ENCODE results near the gene SERPINB8.
"Not testable (repeated sequence)": the region's sequence is repeated elsewhere in the genome, so short reads cannot be mapped to it uniquely, and the experiment has no call there.

SERPINB8 gene, protein sequence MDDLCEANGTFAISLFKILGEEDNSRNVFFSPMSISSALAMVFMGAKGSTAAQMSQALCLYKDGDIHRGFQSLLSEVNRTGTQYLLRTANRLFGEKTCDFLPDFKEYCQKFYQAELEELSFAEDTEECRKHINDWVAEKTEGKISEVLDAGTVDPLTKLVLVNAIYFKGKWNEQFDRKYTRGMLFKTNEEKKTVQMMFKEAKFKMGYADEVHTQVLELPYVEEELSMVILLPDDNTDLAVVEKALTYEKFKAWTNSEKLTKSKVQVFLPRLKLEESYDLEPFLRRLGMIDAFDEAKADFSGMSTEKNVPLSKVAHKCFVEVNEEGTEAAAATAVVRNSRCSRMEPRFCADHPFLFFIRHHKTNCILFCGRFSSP

GRCh38 chr18:63969942-63970808, at the start of gene SERPINB8:
Gene SERPINB8 (plus strand): TSS chr18:63970081. CDS start chr18:63978309, 8,228 bp downstream.
- DNase-seq = peak; percentile 75

GRCh38 chr18:63922049-63922448, 47.8 kb upstream of the SERPINB8 start:
- DNase-seq = no peak

GRCh38 chr18:63924551-63924950, 45.3 kb upstream of the SERPINB8 start:
- DNase-seq = no peak

DNA sequence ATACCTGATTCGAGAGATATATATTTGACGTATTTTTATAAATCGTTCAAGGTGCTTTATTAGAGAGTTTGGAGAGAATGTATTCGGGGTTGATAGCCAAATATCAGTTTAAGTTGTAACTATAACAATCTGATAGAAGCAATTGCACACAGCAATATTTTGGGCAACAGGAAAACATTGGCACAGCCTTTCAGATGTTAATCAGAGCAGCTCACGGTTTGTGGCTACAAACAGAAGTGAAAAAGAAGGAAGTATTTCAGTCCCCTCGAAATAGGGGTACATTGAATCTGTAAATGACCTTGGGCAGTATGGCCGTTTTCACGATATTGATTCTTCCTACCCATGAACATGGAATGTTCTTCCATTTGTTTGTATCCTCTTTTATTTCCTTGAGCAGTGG, 41.5 kb upstream of the SERPINB8 start:
- DNase-seq = no peak

DNA sequence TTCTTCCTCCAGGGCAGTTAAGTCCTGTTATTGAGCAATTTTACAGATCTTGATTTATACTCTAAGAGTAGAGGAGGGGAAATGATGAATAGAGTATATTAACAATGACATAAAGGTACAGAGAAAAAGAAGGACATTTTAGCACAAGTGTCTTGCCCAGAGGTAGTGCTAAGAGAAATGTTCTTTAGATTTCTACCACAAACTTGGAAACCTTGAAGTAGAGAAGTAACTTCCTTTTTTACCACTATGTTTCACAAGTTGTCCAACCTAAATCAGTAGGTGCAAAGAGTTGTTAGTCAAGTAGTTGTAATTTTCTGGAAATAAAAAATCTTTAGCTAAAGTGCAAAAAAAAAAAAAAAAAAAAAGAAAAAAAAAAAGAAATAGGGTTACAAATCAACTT, 40.5 kb upstream of the SERPINB8 start:
- DNase-seq = not testable (repeated sequence)

DNA sequence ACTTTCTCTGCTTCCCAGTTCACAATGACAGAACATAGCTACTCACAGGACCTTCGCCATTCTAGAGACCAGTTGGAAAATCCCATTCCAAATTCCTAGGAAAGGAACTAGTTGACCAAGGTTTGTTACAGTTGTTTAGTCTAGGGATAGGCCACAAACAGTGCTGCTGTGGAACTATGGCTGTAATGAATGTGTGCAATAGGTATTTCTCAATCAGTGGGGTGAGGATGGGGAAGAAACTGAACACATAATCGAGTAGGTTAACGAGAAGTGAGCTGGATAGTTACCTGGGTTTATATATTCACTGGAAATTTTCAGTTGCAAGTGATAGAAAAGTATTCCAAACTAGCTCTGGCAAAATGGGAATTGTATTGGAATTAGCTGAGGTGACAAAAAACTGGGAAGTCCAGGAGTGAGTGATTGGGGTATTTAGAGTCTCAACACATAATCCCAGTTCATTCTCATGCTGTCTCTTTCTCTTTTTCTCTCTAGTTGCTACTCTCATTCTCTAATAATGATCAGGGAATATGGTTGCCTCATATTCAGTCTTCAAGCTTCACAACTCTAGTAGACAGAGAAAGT, 39.0 kb upstream of the SERPINB8 start:
- DNase-seq = no peak

GRCh38 chr18:63936156-63936931, 33.5 kb upstream of the SERPINB8 start:
- DNase-seq = peak; percentile 34

DNA sequence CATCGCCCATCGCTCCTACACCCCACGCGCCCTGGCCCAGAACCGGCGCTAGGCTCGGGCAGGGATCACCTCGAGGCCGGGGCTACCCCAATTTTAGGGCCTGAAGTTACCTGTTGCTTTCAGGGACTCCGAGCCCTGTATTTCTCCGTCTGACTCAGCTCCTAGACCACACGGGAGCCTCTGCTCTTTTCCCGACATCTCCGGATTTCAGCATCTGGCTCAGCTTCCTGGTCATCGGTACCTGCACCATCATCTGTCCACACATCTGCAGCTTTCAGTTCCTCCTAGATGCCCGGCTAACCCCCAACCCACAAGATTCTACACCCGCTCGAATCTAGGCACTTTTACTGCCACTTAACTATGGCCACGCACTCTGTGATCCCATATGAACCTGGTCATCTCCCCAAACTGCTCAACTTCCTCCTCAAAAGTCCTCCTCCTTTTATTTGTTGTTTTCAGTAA, 32.9 kb upstream of the SERPINB8 start:
- DNase-seq = no peak

DNA sequence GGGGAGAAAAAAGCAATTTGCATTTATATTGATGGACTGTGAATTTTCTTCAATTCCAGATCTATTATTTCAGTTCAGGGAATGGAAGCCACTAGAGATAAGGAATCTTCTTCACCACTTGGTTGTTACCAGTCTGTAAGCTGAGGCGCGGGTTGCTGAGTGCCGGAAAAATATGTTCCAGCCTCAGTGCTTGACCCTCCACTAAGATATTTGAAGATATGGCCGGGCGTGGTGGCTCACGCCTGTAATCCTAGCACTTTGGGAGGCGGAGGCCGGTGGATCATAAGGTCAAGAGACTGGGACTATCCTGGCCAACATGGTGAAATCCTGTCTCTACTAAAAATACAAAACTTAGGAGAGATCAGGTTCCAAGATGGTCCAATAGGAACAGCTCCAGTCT, 29.9 kb upstream of the SERPINB8 start:
- no peak for DNase-seq

DNA sequence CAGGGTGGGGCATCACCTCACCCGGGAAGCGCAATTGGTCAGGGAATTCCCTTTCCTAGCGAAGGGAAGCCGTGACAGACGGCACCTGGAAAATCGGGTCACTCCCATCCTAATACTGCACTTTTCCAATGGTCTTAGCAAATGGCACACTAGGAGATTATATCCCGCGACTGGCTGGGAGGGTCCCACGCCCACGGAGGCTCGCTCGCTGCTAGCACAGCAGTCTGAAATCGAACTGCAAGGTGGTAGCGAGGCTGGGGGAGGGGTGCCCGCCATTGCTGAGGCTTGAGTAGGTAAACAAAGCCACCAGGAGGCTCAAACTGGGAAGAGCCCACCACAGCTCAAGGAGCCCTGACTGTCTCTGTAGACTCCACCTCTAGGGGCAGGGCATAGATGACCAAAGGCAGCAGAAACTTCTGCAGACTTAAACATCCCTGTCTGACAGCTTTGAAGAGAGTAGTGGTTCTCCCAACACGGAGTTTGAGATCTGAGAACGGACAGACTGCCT, 29.3 kb upstream of the SERPINB8 start:
- DNase-seq = not testable (repeated sequence)

- no peak for DNase-seq
Observed at GRCh38 chr18:63947051-63947790, 22.7 kb upstream of the SERPINB8 start.

- peak; percentile 48 for DNase-seq
Observed at GRCh38 chr18:63949068-63949737, 20.7 kb upstream of the SERPINB8 start, which contains the start of gene HMSD. Gene HMSD (plus strand): TSS chr18:63949301. CDS start chr18:63953456, 4,155 bp downstream.

DNA sequence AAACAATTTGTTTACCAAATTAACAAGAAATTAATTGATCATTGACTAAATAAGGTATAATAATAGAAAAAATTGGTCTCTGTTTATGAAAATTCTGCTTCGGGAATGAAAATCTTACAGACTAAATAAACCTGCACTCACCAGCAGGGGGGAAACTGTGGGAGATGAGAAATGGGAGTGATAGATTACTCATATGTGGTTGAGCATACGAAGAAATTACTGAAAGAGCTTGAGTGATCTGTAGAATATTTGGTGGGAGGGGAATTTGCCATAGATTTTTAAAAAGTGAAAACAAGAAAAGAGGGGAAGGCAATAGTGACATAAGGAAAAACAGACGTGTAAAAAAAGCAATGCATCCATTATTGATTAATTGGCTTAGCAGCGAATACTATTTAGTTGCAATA, 18.6 kb upstream of the SERPINB8 start:
- DNase-seq = no peak

- no peak for DNase-seq
Observed at GRCh38 chr18:63953811-63954210, 16.1 kb upstream of the SERPINB8 start.

DNA sequence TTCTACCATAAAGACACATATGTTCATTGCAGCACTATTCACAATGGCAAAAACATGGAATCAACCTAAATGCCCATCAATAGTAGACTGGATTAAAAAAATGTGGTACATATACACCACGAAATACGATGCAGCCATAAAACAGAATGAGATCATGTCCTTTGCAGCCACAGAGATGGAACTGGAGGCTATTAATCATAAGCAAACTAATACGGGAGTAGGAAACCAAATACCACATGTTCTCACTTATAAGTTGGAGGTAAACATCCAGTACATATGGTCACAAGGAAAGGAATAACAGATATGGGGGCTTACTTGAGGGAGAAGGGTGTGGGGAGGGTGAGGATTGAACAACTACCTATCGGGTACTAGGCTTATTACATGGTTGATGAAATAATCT, 13.1 kb upstream of the SERPINB8 start:
- DNase-seq = no peak

- no peak for DNase-seq
Observed at GRCh38 chr18:63960891-63961290, 9.0 kb upstream of the SERPINB8 start.

DNA sequence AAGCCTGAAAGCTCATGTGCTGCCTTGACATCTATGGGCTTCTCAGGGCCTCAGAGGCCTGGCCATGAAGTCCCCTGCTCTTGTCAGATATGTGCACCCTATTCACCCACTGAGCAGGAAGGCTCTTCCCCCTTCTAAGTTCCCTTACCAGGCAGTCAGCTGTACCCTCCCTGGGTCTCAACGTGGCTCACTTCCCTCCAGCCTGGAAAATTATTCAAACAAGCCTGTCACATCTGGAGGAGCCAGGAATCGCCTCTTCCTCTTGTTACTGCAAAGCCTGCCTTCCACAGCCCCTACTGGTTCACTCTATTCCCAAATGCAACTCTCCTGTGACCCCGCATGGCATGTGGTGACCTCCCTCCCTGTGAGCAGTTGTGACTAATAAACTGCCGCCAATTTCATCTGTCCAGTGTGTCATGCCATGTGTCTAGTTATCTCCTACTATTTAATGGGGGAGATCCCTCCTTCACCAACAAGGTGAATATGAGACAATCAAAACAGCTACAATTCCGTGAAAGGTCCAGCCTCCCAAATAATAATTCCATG, 8.4 kb upstream of the SERPINB8 start:
- DNase-seq = no peak

- no peak for DNase-seq
Observed at GRCh38 chr18:63962137-63962536, 7.7 kb upstream of the SERPINB8 start.

GRCh38 chr18:63963615-63964256, 6.1 kb upstream of the SERPINB8 start:
- DNase-seq = no peak

DNA sequence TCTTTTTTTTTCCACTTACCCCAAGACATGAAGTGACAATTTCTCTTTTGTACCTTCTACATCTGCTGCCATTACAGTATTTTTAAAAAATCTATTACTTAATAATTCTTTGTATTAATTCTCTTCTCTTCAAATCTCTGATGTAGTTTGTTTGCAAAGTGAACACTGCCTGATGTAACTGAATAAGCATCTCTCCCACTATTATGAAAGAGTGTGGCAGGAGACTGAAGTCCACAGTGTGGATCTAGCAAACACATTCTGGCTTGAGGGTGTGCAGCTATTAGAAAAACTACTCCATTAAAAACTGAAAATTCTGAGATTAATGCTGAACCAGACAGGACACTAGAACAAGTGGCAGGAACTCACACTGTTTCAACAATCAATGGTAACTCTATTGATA, 5.0 kb upstream of the SERPINB8 start:
- no peak for DNase-seq
